Immature natural killer cell (primary cell): ENCODE data around the gene SLC25A28. TPM values are rescaled to one million over a fixed set of nuclear protein-coding genes. Genes with fewer than 3 reads are reported as not detected.
"Not testable (repeated sequence)": the region's sequence is repeated elsewhere in the genome, so short reads cannot be mapped to it uniquely, and the experiment has no call there.

ENCODE experiments used
- DNase-seq, 3 donors: peaks; one replicate each; pipeline ENCODE4 v3.0.0; 2022; ENCODE audit warnings: mixed read lengths in 1 of 3
- H3K27ac Mint-ChIP-seq, 6 donors: one replicate each; pipeline ENCODE4 v1.8.0; 2020; ENCODE audit warnings: mixed read lengths in 6 of 6, mild to moderate bottlenecking in 5 of 6, inconsistent platforms in 4 of 6, moderate library complexity in 3 of 6
- H3K27me3 Mint-ChIP-seq, 3 donors: one replicate each; pipeline ENCODE4 v1.8.0; 2020 to 2021; ENCODE audit warnings: low read depth in 3 of 3, mild to moderate bottlenecking in 3 of 3, mixed read lengths in 3 of 3, moderate library complexity in 3 of 3, inconsistent platforms in 1 of 3
- H3K36me3 Mint-ChIP-seq, 3 donors: one replicate each; pipeline ENCODE4 v1.8.0; 2020; ENCODE audit warnings: mixed read lengths in 3 of 3, inconsistent platforms in 2 of 3, mild to moderate bottlenecking in 2 of 3
- H3K4me1 Mint-ChIP-seq, 2 donors: one replicate each; pipeline ENCODE4 v1.8.0; 2020; ENCODE audit warnings: inconsistent platforms in 2 of 2, mild to moderate bottlenecking in 2 of 2, mixed read lengths in 2 of 2, moderate library complexity in 1 of 2
- H3K4me3 Mint-ChIP-seq, 5 donors: one replicate each; pipeline ENCODE4 v1.8.0; 2020; ENCODE audit warnings: mild to moderate bottlenecking in 5 of 5, mixed read lengths in 5 of 5, inconsistent platforms in 3 of 5, moderate library complexity in 3 of 5
- H3K9me3 Mint-ChIP-seq, 6 donors: one replicate each; pipeline ENCODE4 v1.8.0; 2020; ENCODE audit warnings: mild to moderate bottlenecking in 6 of 6, mixed read lengths in 6 of 6, inconsistent platforms in 4 of 6, moderate library complexity in 3 of 6
- polyA plus RNA-seq, 3 donors: library from polyadenylated mRNA; unstranded; fragments of 300-500 nt; fragmentation: Illumina TruSeq; gene quantifications; one replicate each; pipeline ENCODE4 v1.2.3, GENCODE V29; 2021

SLC25A28 gene
- polyA plus RNA-seq, 3 donors from 2014 or later = 12.5 to 21.0 (median 13.2) TPM

GRCh38 chr10:99652800-99653390 is 32.7 kb upstream of the SLC25A28 start:
- H3K27ac Mint-ChIP-seq = no peak overlapping the region
- no peak overlapping the region for H3K4me3 Mint-ChIP-seq
- H3K27me3 Mint-ChIP-seq = peaks cover 0 to 24% (median 7%) of the 10 kb centered on the region in 3 donors
- H3K9me3 Mint-ChIP-seq = peaks cover 0 to 3% (median 0%) of the 10 kb centered on the region in 6 donors
- no peaks in the 10 kb centered on the region for H3K4me1 Mint-ChIP-seq
- no peaks in the 10 kb centered on the region for H3K36me3 Mint-ChIP-seq
- no peak for DNase-seq

GRCh38 chr10:99648717-99649116 is 28.5 kb upstream of the SLC25A28 start:
- Mint-ChIP-seq H3K9me3 (peaks cover 0 to 3% (median 0%) of the 10 kb centered on the region in 6 donors), H3K4me1 (no peaks in the 10 kb centered on the region), H3K4me3 (no peak overlapping the region), H3K36me3 (peaks cover 0 to 3% (median 0%) of the 10 kb centered on the region in 3 donors), H3K27me3 (peaks cover 4 to 18% (median 6%) of the 10 kb centered on the region in 3 donors), H3K27ac (no peak overlapping the region)
- DNase-seq = no peak

- no peak for DNase-seq
- H3K4me1 Mint-ChIP-seq = no peaks in the 10 kb centered on the region
- peaks cover 4 to 15% (median 6%) of the 10 kb centered on the region in 3 donors for H3K27me3 Mint-ChIP-seq
- H3K36me3 Mint-ChIP-seq = peaks cover 0 to 3% (median 0%) of the 10 kb centered on the region in 3 donors
- H3K4me3 Mint-ChIP-seq = no peak overlapping the region
- peaks cover 0 to 3% (median 0%) of the 10 kb centered on the region in 6 donors for H3K9me3 Mint-ChIP-seq
- H3K27ac Mint-ChIP-seq = no peak overlapping the region
Observed at GRCh38 chr10:99647601-99648151, 27.4 kb upstream of the SLC25A28 start.

GRCh38 chr10:99633832-99634231 is 13.6 kb upstream of the SLC25A28 start:
- Mint-ChIP-seq H3K36me3 (no peaks in the 10 kb centered on the region), H3K4me1 (no peaks in the 10 kb centered on the region), H3K27me3 (peaks cover 9 to 16% (median 10%) of the 10 kb centered on the region in 3 donors), H3K4me3 (no peak overlapping the region), H3K9me3 (no peaks in the 10 kb centered on the region), H3K27ac (no peak overlapping the region)
- DNase-seq = no peak

- no peak overlapping the region for H3K4me3 Mint-ChIP-seq
- H3K27me3 Mint-ChIP-seq = peaks cover 7 to 8% (median 7%) of the 10 kb centered on the region in 3 donors
- no peaks in the 10 kb centered on the region for H3K4me1 Mint-ChIP-seq
- no peak for DNase-seq
- no peaks in the 10 kb centered on the region for H3K36me3 Mint-ChIP-seq
- H3K27ac Mint-ChIP-seq = no peak overlapping the region
- no peaks in the 10 kb centered on the region for H3K9me3 Mint-ChIP-seq
Observed at GRCh38 chr10:99631496-99631895, 11.3 kb upstream of the SLC25A28 start.

- no peak overlapping the region for H3K4me3 Mint-ChIP-seq
- H3K36me3 Mint-ChIP-seq = no peaks in the 10 kb centered on the region
- DNase-seq = no peak
- no peaks in the 10 kb centered on the region for H3K4me1 Mint-ChIP-seq
- H3K27ac Mint-ChIP-seq = no peak overlapping the region
- peaks cover 4 to 7% (median 6%) of the 10 kb centered on the region in 3 donors for H3K27me3 Mint-ChIP-seq
- no peaks in the 10 kb centered on the region for H3K9me3 Mint-ChIP-seq
Observed at GRCh38 chr10:99630991-99631390, 10.8 kb upstream of the SLC25A28 start.

GRCh38 chr10:99630433-99630832 is 10.2 kb upstream of the SLC25A28 start:
- no peak for DNase-seq
- Mint-ChIP-seq H3K9me3 (no peaks in the 10 kb centered on the region), H3K27me3 (peaks cover 4 to 7% (median 6%) of the 10 kb centered on the region in 3 donors), H3K36me3 (no peaks in the 10 kb centered on the region), H3K4me3 (no peak overlapping the region), H3K4me1 (no peaks in the 10 kb centered on the region), H3K27ac (no peak overlapping the region)

GRCh38 chr10:99629625-99629978 is 9.4 kb upstream of the SLC25A28 start:
- H3K27ac Mint-ChIP-seq = no peak overlapping the region
- H3K4me1 Mint-ChIP-seq = no peaks in the 10 kb centered on the region
- H3K9me3 Mint-ChIP-seq = no peaks in the 10 kb centered on the region
- H3K27me3 Mint-ChIP-seq = peaks cover 2 to 9% (median 8%) of the 10 kb centered on the region in 3 donors
- H3K36me3 Mint-ChIP-seq = no peaks in the 10 kb centered on the region
- no peak for DNase-seq
- H3K4me3 Mint-ChIP-seq = no peak overlapping the region

- Mint-ChIP-seq H3K4me3 (no peak overlapping the region), H3K36me3 (no peaks in the 10 kb centered on the region), H3K27ac (no peak overlapping the region), H3K9me3 (no peaks in the 10 kb centered on the region), H3K27me3 (peaks cover 2 to 9% (median 7%) of the 10 kb centered on the region in 3 donors), H3K4me1 (no peaks in the 10 kb centered on the region)
- no peak for DNase-seq
Observed at GRCh38 chr10:99628923-99629624, 8.8 kb upstream of the SLC25A28 start.

GRCh38 chr10:99625124-99625523 is 4.9 kb upstream of the SLC25A28 start:
- not testable (repeated sequence) for H3K4me3 Mint-ChIP-seq, H3K36me3 Mint-ChIP-seq, H3K27me3 Mint-ChIP-seq, H3K9me3 Mint-ChIP-seq, DNase-seq
- H3K4me1 Mint-ChIP-seq = peaks cover 16 to 18% of the 10 kb centered on the region in 2 donors
- H3K27ac Mint-ChIP-seq = peak overlapping the region in 1 of 6 donors; percentile 56

- H3K27ac Mint-ChIP-seq = peak overlapping the region in 2 of 6 donors; percentile 49 to 86
- H3K36me3 Mint-ChIP-seq = no peaks in the 10 kb centered on the region
- H3K9me3 Mint-ChIP-seq = no peaks in the 10 kb centered on the region
- peaks cover 24 to 25% of the 10 kb centered on the region in 2 donors for H3K4me1 Mint-ChIP-seq
- H3K27me3 Mint-ChIP-seq = peaks cover 2 to 9% (median 3%) of the 10 kb centered on the region in 3 donors
- DNase-seq = no peak
- peak overlapping the region in 1 of 5 donors; percentile 28 for H3K4me3 Mint-ChIP-seq
Observed at GRCh38 chr10:99623919-99624318, 3.7 kb upstream of the SLC25A28 start.

- peaks cover 42 to 48% of the 10 kb centered on the region in 2 donors for H3K4me1 Mint-ChIP-seq
- peaks cover 2 to 9% (median 3%) of the 10 kb centered on the region in 3 donors for H3K27me3 Mint-ChIP-seq
- H3K9me3 Mint-ChIP-seq = no peaks in the 10 kb centered on the region
- peak overlapping the region; percentile 90 to 99 (median 96) for H3K27ac Mint-ChIP-seq
- H3K4me3 Mint-ChIP-seq = peak overlapping the region; percentile 85 to 93 (median 92)
- no peaks in the 10 kb centered on the region for H3K36me3 Mint-ChIP-seq
- no peak for DNase-seq
Observed at GRCh38 chr10:99621454-99622251, 1.4 kb upstream of the SLC25A28 start.

GRCh38 chr10:99620711-99621453 is 643 bp upstream of the SLC25A28 start:
- DNase-seq = peak; percentile 80 to 95 (median 81)
- H3K27me3 Mint-ChIP-seq = peaks cover 2 to 9% (median 3%) of the 10 kb centered on the region in 3 donors
- peak overlapping the region; percentile 90 to 99 (median 96) for H3K27ac Mint-ChIP-seq
- peaks cover 42 to 55% of the 10 kb centered on the region in 2 donors for H3K4me1 Mint-ChIP-seq
- H3K36me3 Mint-ChIP-seq = no peaks in the 10 kb centered on the region
- H3K9me3 Mint-ChIP-seq = no peaks in the 10 kb centered on the region
- H3K4me3 Mint-ChIP-seq = peak overlapping the region; percentile 85 to 93 (median 92)
